ENCODE data around the gene LGR5. TPM values are rescaled to one million over a fixed set of nuclear protein-coding genes. Genes with fewer than 3 reads are reported as not detected.

The LGR5 gene, protein sequence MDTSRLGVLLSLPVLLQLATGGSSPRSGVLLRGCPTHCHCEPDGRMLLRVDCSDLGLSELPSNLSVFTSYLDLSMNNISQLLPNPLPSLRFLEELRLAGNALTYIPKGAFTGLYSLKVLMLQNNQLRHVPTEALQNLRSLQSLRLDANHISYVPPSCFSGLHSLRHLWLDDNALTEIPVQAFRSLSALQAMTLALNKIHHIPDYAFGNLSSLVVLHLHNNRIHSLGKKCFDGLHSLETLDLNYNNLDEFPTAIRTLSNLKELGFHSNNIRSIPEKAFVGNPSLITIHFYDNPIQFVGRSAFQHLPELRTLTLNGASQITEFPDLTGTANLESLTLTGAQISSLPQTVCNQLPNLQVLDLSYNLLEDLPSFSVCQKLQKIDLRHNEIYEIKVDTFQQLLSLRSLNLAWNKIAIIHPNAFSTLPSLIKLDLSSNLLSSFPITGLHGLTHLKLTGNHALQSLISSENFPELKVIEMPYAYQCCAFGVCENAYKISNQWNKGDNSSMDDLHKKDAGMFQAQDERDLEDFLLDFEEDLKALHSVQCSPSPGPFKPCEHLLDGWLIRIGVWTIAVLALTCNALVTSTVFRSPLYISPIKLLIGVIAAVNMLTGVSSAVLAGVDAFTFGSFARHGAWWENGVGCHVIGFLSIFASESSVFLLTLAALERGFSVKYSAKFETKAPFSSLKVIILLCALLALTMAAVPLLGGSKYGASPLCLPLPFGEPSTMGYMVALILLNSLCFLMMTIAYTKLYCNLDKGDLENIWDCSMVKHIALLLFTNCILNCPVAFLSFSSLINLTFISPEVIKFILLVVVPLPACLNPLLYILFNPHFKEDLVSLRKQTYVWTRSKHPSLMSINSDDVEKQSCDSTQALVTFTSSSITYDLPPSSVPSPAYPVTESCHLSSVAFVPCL
- 2.3 TPM in 1 of 2 replicates, not detected in the other for total RNA-seq (ENCODE audit: low replicate concordance)

DNA sequence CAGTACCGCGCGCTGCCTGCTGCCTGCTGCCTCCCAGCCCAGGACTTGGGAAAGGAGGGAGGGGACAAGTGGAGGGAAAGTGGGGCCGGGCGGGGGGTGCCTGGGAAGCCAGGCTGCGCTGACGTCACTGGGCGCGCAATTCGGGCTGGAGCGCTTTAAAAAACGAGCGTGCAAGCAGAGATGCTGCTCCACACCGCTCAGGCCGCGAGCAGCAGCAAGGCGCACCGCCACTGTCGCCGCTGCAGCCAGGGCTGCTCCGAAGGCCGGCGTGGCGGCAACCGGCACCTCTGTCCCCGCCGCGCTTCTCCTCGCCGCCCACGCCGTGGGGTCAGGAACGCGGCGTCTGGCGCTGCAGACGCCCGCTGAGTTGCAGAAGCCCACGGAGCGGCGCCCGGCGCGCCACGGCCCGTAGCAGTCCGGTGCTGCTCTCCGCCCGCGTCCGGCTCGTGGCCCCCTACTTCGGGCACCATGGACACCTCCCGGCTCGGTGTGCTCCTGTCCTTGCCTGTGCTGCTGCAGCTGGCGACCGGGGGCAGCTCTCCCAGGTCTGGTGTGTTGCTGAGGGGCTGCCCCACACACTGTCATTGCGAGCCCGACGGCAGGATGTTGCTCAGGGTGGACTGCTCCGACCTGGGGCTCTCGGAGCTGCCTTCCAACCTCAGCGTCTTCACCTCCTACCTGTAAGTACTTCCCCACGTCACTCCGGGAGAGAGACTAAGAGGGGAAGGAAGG is at the start of gene LGR5:
TSS of gene LGR5 (plus strand) at position 186 of the 732 bp plus-strand sequence. CDS start at position 469, 283 bp downstream.

Other genes starting within 250 kb of the LGR5 start
- gene ZFC3H1, start 224.1 kb downstream of the LGR5 start, total RNA-seq (ENCODE audit: low replicate concordance) = 15.0 and 17.6 TPM in 2 replicates
- gene THAP2, start 224.5 kb downstream of the LGR5 start, total RNA-seq (ENCODE audit: low replicate concordance) = 1.8 and 2.6 TPM in 2 replicates
- gene TMEM19, start 246.3 kb downstream of the LGR5 start, total RNA-seq (ENCODE audit: low replicate concordance) = 25.2 and 45.4 TPM in 2 replicates

Measured in smooth muscle cell of the coronary artery (primary cell).